Erythroblast (primary cell): ENCODE measurements around the gene CCDC12.

Source experiments
- DNase-seq, 2 experiments: peaks; one replicate each; lab custom pipeline; 2025; lab: John Stamatoyannopoulos, UW
- GATA1 ChIP-seq: IDR thresholded peaks from 2 replicates; pipeline ENCODE4 v1.6.1; 2011; ENCODE audit warnings: low read depth, mild to moderate bottlenecking, control low read depth, low read length, moderate library complexity
- POLR2A ChIP-seq: IDR thresholded peaks from 2 replicates; pipeline ENCODE4 v1.6.1; 2011; ENCODE audit warnings: mild to moderate bottlenecking, low read length

Gene CCDC12

GRCh38 chr3:46883054-46883829 lies 93.3 kb downstream of the CCDC12 start:
- TF ChIP-seq POLR2A (no peak), GATA1 (no peak)
- peak; percentile 22 to 27 for DNase-seq

DNA sequence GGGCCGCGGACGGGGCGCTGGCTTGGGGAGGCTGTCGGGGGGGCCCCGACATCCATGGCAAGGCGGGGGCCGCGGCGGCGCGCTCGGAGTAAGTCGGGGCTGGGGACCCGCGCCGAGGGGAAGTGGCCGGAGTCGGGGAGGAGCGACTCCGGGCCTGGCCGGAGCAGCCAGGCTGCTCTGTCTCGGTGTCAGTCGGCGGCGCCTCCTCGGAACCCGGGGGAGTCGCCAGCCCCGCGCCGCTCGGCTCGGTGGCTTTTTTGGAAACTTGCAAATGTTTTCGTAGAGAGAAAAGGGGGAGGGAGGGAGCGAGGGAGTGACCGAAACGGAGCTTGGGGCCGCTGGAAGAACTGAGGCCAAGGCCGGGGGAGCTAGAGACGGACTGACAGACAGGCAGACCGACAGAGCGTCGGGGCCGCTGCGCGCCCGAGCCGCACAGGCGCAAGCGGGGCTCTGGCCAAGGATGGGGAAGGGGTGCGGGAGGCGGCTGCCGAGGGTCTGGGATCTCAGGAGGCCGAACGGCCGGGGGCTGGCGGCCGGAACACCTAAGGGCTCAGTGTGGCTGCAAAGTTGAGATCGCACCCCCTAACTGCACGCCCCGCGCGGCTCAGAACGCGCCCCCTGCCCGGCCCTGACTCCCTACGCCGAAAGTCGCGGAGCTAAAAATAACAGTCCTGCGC lies 94.0 kb downstream of the CCDC12 start:
- no peak for TF ChIP-seq POLR2A
- no peak for TF ChIP-seq GATA1
- peak; percentile 15 to 17 for DNase-seq

DNA sequence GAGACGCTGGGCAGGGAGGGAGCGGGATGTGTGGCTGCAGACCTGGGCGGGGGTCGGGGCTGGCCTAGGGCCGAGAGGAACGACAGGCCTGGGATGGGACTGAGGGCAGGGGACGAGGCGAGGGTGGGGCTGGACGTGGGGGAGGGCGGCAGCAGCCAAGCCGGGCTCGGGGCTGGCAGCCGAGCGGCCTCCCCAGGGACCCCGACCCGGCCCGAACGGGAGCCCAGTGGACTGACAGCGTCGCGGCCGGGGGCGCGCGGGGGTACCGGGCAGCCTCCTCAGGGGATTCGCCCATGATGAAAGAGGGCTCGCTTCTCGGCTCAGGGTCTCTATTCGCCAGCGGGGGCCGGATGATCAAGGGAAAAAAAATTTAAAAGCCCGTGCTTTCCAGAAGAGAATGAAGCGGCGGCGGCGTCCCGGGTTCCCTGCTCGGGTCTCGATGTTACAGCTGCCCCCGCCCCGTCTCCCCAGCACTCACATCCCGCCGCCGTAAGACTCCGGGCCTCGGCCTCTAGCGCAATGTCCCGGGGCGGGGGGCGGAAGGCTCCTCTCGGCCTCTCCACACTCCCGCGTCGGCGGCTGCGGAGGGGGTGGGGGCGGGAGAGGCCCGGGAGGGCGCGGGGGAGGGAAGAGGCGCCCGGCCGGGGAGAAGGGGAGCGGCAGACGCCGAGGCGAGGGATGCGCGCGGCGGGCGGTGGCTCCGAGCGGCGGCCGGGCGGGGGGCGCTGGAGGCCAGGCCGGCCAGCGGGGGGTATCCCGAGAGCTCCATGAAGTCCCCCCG lies 94.8 kb downstream of the CCDC12 start:
- DNase-seq = no peak
- no peak for TF ChIP-seq GATA1
- no peak for TF ChIP-seq POLR2A

- no peak for DNase-seq
- no peak for TF ChIP-seq GATA1
Observed at GRCh38 chr3:46880884-46881595, 95.5 kb downstream of the CCDC12 start.

DNA sequence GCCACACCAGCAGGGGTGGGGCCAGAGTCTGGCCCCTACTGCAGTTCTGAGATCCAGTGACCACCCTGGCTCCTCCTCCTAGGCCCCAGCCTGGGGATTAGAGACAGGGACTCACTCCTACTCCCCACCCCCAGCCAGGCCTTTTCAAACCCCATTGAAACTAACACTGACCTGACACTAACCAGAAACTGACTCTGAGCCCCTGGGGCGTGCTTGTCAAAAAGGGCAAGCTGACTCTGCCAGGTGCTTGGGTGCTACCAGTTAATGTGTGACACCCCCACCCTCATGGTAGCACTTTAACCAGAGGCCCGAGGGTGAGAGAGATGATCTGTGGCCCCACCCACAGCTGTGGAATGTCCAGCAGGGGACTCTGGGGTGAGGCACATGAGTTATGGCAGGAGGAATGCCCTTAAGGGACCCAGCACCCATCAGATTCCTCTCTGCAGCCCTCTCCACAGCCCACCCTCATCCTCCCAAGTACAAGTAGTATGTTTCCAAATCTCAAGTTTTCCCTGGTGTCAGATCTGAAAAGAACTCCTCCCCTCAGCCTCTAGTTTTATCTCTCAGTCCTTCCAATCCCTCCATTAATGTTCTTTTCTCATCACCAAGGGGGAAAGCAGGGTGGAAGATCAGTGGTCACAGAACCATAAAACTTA lies 97.6 kb downstream of the CCDC12 start:
- TF ChIP-seq POLR2A (no peak), GATA1 (no peak)

DNA sequence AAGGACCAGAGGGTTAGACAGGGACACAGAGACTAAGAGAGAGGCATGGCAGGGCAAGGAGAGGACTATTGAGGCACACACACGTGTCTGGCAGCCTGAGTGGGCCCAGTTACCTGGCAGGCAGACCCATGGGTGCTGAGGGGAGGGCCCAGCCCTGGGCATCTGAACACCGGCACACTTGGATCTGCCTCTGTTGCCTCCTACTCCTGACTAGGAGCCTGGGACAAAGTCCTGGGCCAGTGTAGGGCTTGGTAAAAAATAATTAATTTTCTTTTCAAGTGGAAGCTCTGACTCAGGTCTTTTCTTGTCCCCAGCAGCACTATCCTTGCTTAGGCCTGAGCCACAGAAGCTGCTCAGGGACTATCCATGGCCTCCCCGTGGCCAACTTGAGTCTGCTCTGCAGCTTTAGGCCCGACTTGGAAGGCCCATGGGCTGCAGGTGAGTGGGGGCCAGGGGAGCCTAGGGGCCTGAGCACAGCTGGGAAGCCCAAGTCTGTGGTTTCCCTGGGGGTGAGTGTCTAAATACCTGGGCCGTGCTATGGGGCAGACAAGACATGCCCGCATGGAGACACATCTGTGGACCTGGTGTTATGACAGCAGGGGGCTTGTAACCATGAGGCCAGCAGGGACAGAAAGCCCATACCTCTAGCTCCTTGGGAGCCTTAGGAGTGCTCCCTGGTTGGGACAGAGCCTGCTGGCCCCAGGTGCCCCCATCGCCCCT lies 99.0 kb downstream of the CCDC12 start, which contains the start of gene PTH1R:
Gene PTH1R, plus strand, starts transcription at position 316 of the 720 bp plus-strand sequence. CDS start 5,839 bp downstream, outside the sequence.
- TF ChIP-seq GATA1 (no peak), POLR2A (no peak)
- DNase-seq = no peak

More for the DNA sequence above, 97.6 kb downstream of the CCDC12 start:
- no peak for DNase-seq

- no peak for DNase-seq
Observed at GRCh38 chr3:46876313-46877300, 99.9 kb downstream of the CCDC12 start.

DNA sequence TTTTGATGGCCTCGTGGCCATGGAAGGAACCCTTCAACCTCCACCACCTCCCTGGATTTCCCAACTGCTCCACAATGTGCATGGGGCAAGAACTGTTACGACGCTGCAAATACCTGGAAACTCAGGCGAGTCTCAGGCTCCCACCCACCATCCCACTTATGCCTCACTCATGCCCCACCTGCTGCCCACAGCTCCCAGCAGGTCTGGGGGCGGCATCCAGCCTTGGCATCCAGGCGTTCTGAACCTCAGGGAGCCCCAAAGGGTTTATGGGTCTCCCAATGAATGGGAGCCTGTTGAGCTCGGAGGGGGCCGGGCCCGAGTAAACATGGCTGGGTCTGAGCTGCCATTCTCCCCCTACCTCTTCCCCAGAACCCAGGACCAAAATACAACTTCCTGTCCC lies 101.0 kb downstream of the CCDC12 start:
- no peak for DNase-seq
- TF ChIP-seq GATA1 (no peak), POLR2A (no peak)

More at GRCh38 chr3:46876313-46877300, 99.9 kb downstream of the CCDC12 start:
- TF ChIP-seq POLR2A (no peak), GATA1 (no peak)

DNA sequence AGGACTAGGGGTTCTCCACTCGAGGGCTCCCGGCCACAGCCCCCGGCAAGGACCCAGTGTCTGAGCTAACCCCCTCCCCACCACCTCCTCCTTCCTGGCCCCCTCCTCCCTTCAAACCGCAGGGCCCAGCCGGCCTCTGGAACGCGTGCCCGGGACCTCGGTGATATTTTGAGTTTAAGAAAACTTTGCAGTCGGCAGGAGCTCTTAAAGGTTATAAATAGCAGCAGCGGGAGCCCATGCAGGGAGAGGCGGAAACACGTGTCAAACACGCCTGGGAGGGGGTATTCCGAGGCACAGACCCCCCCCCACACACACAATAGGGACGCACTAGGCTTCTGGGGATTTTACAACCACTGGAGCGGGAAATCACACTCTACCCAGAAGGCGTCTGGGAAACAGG lies 102.1 kb downstream of the CCDC12 start:
- DNase-seq = no peak
- TF ChIP-seq GATA1 (no peak), POLR2A (no peak)

- no peak for DNase-seq
- TF ChIP-seq POLR2A = no peak
- no peak for TF ChIP-seq GATA1
Observed at GRCh38 chr3:46873521-46873920, 103.0 kb downstream of the CCDC12 start.
